ENCODE measurements around the gene PLET1.

PLET1 gene

DNA sequence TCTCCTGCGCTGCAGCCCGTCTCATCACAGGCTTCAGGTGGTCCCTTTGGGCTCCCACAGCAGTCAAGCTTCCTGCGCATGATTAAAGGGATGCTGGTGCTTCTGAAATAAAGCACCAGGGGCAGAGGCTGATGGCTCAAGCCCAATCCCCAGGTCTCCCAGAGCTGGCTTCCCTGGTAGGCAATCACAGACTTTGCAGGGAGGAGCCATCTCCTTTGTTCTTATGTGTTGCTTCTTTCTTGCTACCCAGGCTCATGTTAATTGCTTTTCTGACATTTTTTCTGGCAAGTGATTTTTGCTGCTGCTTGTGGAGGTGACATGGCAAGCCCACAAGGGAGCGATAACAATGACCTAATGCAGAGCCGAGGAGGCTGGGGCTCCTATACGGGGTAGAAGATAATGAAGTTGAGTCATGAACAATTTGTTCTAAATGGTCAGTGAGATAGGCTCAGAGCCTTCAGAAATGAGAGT is 25.2 kb upstream of the PLET1 start:
- no peak for TF ChIP-seq CTCF (conservative IDR thresholded peaks at IDR 0.05; ENCODE audit: low read depth, low read length)
- DNase-seq (ENCODE audit: low read depth), result no peak
- H3K4me3 ChIP-seq (ENCODE audit: low read length), result no peak overlapping the region

- TF ChIP-seq CTCF (conservative IDR thresholded peaks at IDR 0.05; ENCODE audit: low read depth, low read length), result no peak
- DNase-seq (ENCODE audit: low read depth), result no peak
- no peak overlapping the region for H3K4me3 ChIP-seq (ENCODE audit: low read length)
These were observed 21.1 kb upstream of the PLET1 start for GRCh38 chr11:112281726-112282125.

DNA sequence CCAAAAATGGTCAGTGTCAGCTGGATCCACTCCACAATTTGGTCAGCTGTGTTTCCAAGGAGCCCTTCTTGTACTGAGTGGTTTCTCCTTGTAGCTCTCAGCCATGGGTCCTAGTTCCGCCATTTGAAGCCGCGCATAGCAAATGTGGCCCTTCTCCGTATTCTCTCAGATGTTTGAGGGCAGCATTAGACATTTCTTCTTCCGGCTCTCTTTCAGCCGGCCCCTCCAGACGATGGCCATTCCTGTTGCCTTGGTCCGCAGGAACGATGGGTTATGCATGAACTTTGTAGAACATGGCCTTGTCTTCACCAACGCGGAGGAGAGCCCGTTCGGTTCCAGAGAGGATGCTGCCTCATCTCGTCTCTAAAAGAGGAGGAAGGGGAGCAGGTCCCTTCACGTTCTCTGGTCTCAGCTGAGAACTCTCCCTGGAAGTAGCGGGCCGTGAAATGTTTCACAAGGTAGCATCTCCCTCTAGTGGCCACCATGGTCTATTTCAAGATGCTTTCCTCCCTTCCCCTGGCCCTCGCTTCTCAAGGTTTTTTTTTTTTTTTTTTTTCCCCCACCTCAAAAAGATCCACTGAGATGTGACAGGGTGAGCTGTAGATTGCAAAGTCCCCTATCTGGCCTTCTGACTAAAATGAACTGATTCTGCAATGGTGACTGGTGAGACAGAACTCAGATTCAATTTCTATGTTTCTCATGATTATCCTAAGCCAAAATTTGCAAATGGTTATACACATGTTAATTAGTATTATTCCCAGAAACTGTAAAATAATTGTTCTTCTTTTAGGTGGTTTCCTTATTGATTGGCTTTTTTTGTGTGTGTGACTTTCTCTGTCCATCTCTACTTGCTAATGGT is 19.8 kb upstream of the PLET1 start:
- TF ChIP-seq CTCF (conservative IDR thresholded peaks at IDR 0.05; ENCODE audit: low read depth, low read length), result peak; percentile 75
- H3K4me3 ChIP-seq (ENCODE audit: low read length), result peak overlapping the region; percentile 49
- DNase-seq (ENCODE audit: low read depth), result no peak

GRCh38 chr11:112279901-112280267 is 19.2 kb upstream of the PLET1 start:
- H3K4me3 ChIP-seq (ENCODE audit: low read length), result peak overlapping the region; percentile 49
- DNase-seq (ENCODE audit: low read depth), result no peak
- TF ChIP-seq CTCF (conservative IDR thresholded peaks at IDR 0.05; ENCODE audit: low read depth, low read length), result peak; percentile 77

DNA sequence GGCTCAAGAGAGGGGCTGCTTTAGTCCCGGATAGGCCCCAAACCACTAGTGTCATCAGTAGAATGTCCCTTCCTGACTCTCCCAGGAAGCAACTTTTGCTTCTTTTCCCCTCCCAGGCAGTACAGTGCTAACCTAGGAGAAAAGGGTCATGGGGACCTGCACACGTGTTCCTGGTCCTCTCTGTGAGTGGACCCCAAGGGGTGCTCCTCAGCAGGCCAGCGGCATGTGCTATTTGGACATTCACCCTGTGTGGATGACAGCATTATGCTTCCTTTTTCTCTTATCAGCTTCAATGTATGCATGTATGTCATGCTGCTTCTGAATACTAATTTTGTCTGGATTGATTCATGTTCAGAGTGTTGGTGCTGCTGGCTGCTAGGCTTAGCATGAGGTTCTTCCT is 18.1 kb upstream of the PLET1 start:
- DNase-seq (ENCODE audit: low read depth), result no peak
- no peak overlapping the region for H3K4me3 ChIP-seq (ENCODE audit: low read length)
- no peak for TF ChIP-seq CTCF (conservative IDR thresholded peaks at IDR 0.05; ENCODE audit: low read depth, low read length)

DNA sequence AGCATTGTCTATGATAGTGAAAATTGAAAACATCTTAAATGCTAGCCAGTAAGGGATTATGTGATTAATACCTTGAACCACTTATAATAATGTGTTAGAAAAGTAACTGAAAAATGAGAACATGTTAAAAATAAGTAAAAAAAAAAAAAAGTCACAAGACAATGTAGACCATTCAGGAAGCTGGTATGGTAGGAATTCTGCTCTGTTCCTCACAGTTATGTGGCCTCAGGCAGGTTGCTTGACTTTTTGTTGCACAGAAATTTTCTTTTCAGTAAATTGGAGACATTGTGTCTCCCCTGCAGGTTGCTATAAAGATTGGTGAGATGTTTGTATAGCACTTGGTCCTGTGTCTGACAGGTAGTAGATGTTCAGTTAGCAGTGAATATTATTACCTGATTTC is 17.3 kb upstream of the PLET1 start:
- peak; percentile 54 for DNase-seq (ENCODE audit: low read depth)
- no peak for TF ChIP-seq CTCF (conservative IDR thresholded peaks at IDR 0.05; ENCODE audit: low read depth, low read length)
- no peak overlapping the region for H3K4me3 ChIP-seq (ENCODE audit: low read length)

- TF ChIP-seq CTCF (conservative IDR thresholded peaks at IDR 0.05; ENCODE audit: low read depth, low read length), result no peak
- H3K4me3 ChIP-seq (ENCODE audit: low read length), result no peak overlapping the region
- DNase-seq (ENCODE audit: low read depth), result no peak
These were observed 16.4 kb upstream of the PLET1 start for GRCh38 chr11:112277029-112277428.

Data from retinal pigment epithelial cell (primary cell).